Stimulated activated naive B cell treated with anti-CD40 and anti-IgM and Interleukin-4, amounts not matched to agents 10 μg/mL and 1 μg/mL and 100 μg/mL, for 72 hours (primary cell): Measurements from ENCODE around the gene YTHDF1.

ENCODE experiments used
- ATAC-seq, 2 donors: fragments of 150-1000 bp; cut with Tn5 transposase; replicated peaks; 2 replicates each; pipeline ENCODE4 v1.10.0; 2021; ENCODE audit warnings: moderate library complexity in 1 of 2
- DNase-seq: peaks from one replicate; pipeline ENCODE4 v3.0.0; 2021
- H3K27ac Mint-ChIP-seq: one replicate; pipeline ENCODE4 v1.8.0; 2022; ENCODE audit warnings: mild to moderate bottlenecking, mixed read lengths
- H3K27me3 Mint-ChIP-seq, 2 donors: one replicate each; pipeline ENCODE4 v1.8.0; 2022; ENCODE audit warnings: mixed read lengths in 2 of 2
- H3K36me3 Mint-ChIP-seq, 2 donors: one replicate each; pipeline ENCODE4 v1.8.0; 2022; ENCODE audit warnings: mixed read lengths in 2 of 2, mild to moderate bottlenecking in 1 of 2
- H3K4me1 Mint-ChIP-seq, 2 donors: one replicate each; pipeline ENCODE4 v1.8.0; 2022; ENCODE audit warnings: mixed read lengths in 2 of 2, mild to moderate bottlenecking in 1 of 2
- H3K4me3 Mint-ChIP-seq, 2 donors: one replicate each; pipeline ENCODE4 v1.8.0; 2022; ENCODE audit warnings: mild to moderate bottlenecking in 2 of 2, mixed read lengths in 2 of 2, moderate library complexity in 1 of 2
- H3K9me3 Mint-ChIP-seq, 2 donors: one replicate each; pipeline ENCODE4 v1.8.0; 2022; ENCODE audit warnings: mixed read lengths in 2 of 2, mild to moderate bottlenecking in 1 of 2

YTHDF1 gene

DNA sequence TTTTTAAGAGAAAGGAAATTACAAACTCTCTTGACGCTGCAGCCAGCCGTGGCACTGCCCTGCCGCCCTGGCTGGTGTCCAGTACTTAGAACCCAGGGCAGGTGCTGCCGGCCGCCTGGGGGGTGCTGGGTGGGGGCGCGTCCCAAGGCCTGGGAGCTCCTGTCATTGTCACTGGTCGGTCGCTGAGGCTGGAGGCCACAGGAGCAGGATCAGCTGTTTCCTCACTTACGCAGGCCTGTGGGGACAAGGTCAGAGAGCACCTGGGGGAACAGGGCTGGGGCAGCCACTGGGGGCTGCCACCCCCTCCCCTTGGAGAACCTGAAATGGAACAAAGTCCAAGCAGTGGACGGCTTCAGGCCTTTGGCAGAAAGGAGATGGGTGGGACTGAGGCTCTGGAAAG lies 25.3 kb upstream of the YTHDF1 start:
- Mint-ChIP-seq H3K36me3 (no peaks in the 10 kb centered on the region), H3K4me1 (no peaks in the 10 kb centered on the region), H3K9me3 (no peaks in the 10 kb centered on the region), H3K27ac (no peak overlapping the region), H3K27me3 (peaks cover 24 to 33% of the 10 kb centered on the region in 2 donors), H3K4me3 (no peak overlapping the region)
- ATAC-seq (no peak), DNase-seq (no peak)

DNA sequence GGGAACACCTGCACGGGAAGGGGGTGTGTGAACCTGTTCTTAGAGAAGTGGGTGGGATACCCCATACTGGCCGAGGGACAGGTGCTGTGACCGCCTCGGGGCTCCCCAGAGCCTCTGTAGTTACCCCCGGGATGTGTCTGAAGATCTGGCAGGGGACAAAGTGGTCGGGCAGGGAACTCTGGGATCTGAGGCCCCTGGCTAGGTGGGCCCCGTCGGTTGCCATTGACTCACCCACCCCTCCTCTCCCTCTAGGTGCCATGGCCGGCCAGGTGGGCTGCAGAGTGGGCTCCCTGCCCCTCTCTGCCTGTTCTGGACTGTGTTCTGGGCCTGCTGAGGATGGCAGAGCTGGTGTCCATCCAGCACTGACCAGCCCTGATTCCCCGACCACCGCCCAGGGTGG lies 24.1 kb upstream of the YTHDF1 start:
- peaks cover 0 to 6% of the 10 kb centered on the region in 2 donors for H3K4me1 Mint-ChIP-seq
- H3K36me3 Mint-ChIP-seq: no peaks in the 10 kb centered on the region
- ATAC-seq (no peak), DNase-seq (no peak)
- no peak overlapping the region for H3K27ac Mint-ChIP-seq
- H3K4me3 Mint-ChIP-seq: no peak overlapping the region
- H3K27me3 Mint-ChIP-seq: peaks cover 15 to 20% of the 10 kb centered on the region in 2 donors
- H3K9me3 Mint-ChIP-seq: no peaks in the 10 kb centered on the region

DNA sequence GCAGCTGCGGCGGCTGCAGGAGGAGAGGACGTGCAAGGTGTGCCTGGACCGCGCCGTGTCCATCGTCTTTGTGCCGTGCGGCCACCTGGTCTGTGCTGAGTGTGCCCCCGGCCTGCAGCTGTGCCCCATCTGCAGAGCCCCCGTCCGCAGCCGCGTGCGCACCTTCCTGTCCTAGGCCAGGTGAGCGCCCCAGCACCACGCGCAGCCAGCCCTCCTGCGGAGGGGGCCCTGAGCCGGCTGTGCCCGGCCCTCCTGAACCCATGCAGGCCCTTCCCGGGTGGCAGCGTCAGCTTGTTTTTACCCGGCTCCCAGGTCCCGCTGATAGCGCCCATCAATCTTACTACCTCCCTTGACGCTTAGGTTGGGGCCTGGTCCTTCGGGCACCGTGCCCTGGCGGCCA lies 23.5 kb upstream of the YTHDF1 start:
- peaks cover 14 to 19% of the 10 kb centered on the region in 2 donors for H3K27me3 Mint-ChIP-seq
- no peak for DNase-seq
- no peak overlapping the region for H3K27ac Mint-ChIP-seq
- peaks cover 3 to 12% of the 10 kb centered on the region in 2 donors for H3K4me1 Mint-ChIP-seq
- no peak for ATAC-seq
- no peak overlapping the region for H3K4me3 Mint-ChIP-seq
- H3K36me3 Mint-ChIP-seq: no peaks in the 10 kb centered on the region
- H3K9me3 Mint-ChIP-seq: no peaks in the 10 kb centered on the region

- Mint-ChIP-seq H3K27ac (no peak overlapping the region), H3K36me3 (no peaks in the 10 kb centered on the region), H3K4me3 (no peak overlapping the region), H3K4me1 (peaks cover 3 to 12% of the 10 kb centered on the region in 2 donors), H3K9me3 (no peaks in the 10 kb centered on the region), H3K27me3 (peaks cover 11 to 17% of the 10 kb centered on the region in 2 donors)
- ATAC-seq: peak in 1 of 2 donors; percentile 47
- no peak for DNase-seq
Observed at GRCh38 chr20:63238514-63239125, 22.7 kb upstream of the YTHDF1 start.

- Mint-ChIP-seq H3K9me3 (no peaks in the 10 kb centered on the region), H3K27me3 (peaks cover 15 to 16% of the 10 kb centered on the region in 2 donors), H3K27ac (no peak overlapping the region), H3K4me3 (no peak overlapping the region), H3K36me3 (no peaks in the 10 kb centered on the region), H3K4me1 (peaks cover 3 to 12% of the 10 kb centered on the region in 2 donors)
- ATAC-seq (no peak), DNase-seq (no peak)
Observed at GRCh38 chr20:63238031-63238430, 22.1 kb upstream of the YTHDF1 start.

DNA sequence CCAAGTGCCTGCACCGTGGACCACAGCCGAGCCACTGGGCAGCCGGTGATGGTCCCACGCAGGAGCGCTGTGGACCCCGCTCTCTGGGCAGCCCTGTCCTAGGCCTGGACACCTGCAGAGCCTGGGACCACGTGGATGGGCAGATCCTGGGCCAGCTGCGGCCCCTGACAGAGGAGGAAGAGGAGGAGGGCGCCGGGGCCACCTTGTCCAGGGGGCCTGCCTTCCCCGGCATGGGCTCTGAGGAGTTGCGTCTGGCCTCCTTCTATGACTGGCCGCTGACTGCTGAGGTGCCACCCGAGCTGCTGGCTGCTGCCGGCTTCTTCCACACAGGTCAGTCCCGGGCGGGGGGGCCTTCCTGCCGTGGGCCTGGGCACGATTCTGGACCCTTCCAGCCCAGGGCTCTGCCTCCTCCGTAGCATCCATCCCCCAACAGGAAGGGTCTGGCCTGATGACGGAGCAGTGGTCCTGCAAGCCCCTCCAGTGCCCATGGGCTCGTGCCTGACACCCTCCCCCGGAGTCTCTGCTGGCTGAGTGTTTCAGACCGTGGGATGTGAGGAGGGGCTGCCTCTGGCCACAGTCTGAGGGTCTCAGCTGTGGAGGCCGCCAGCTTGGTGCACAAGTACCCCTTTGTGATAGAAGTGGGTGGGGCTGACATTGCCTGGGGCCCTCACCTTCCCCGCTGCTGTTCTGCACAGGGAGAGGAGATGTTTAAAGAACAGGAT lies 20.3 kb upstream of the YTHDF1 start:
- Mint-ChIP-seq H3K27ac (no peak overlapping the region), H3K4me3 (no peak overlapping the region), H3K9me3 (no peaks in the 10 kb centered on the region), H3K27me3 (peaks cover 28 to 29% of the 10 kb centered on the region in 2 donors), H3K4me1 (peaks cover 3 to 12% of the 10 kb centered on the region in 2 donors), H3K36me3 (no peaks in the 10 kb centered on the region)
- ATAC-seq (no peak), DNase-seq (no peak)

DNA sequence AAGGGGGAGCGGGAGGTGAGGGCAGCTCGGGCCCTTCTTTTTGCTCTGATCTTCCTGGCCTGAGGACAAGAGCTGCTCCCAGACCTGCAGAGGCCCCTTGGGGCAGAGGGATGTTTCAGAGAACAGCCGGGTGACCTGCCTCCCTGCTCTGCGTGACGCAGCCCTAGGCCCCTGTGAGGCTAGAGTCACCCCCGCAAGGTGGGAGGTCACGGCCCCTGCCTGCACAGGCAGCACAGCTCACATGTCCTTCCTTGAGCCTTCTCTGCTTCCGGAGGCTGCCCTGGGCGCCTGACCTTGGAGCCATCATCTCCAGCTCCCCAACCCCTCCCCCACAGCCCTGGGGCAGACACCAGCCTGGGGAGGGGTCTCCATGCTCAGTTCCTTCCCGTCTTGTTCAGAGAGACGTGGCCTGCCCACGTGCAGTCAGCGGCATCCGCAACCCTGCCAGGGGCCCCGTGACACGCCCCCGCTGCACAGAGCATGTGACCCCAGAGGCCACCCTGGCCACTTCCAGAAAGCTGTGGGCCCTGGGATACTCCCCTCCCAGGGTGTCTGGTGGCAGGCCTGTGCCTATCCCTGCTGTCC lies 19.6 kb upstream of the YTHDF1 start, which contains the start of gene BIRC7:
BIRC7 (plus strand) TSS at position 507 of the 585 bp plus-strand sequence. CDS start 192 bp downstream, outside the sequence.
- H3K9me3 Mint-ChIP-seq: no peaks in the 10 kb centered on the region
- ATAC-seq (peak in 1 of 2 donors; percentile 35), DNase-seq (no peak)
- H3K4me3 Mint-ChIP-seq: peak within 1 kb of the TSS in 1 of 2 donors; percentile 25
- peaks cover 36 to 37% of the 10 kb centered on the region in 2 donors for H3K27me3 Mint-ChIP-seq
- no peaks in the 10 kb centered on the region for H3K36me3 Mint-ChIP-seq
- H3K4me1 Mint-ChIP-seq: peaks cover 8 to 19% of the 10 kb centered on the region in 2 donors
- H3K27ac Mint-ChIP-seq: no peak within 1 kb of the TSS

DNA sequence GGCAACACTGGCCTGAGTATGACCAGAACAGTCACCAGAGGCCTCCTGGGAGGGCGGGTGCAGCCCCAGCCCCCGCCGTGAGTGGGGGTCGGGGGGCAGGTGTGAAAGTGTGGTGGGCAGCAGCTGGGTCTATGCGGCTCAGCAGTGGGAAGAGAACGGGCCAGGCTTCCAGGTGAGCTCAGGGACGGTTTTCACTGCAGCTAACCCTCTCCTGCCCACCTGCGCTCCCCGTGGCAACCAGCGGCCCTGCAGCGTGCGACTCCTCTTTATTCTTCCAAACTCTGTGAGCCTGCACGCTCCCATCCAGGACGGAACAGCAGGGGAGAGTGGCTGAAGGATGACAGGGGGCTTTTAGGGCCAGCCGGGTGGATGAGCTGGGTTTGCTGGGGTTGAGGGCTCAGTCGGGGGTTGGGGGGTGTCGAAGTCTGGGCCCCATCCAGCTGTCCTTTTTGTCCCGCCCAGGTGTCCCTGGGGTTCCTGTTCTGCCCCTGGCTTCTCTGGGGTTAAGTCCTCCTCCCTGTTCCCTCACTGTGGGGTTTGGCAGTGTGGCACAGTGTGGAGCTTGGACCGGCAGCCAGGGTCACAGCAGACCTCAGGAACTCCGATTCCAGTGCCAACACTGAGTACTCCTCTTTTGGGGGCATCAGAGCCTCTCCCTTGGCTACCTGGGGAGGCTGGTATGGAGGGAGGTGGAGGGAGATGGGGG lies 18.9 kb upstream of the YTHDF1 start:
- Mint-ChIP-seq H3K4me1 (peaks cover 10 to 20% of the 10 kb centered on the region in 2 donors), H3K9me3 (no peaks in the 10 kb centered on the region), H3K4me3 (no peak overlapping the region), H3K36me3 (no peaks in the 10 kb centered on the region), H3K27ac (no peak overlapping the region), H3K27me3 (peaks cover 42 to 43% of the 10 kb centered on the region in 2 donors)
- peak; percentile 60 to 66 for ATAC-seq
- DNase-seq: no peak

GRCh38 chr20:63233924-63234323 lies 18.0 kb upstream of the YTHDF1 start:
- no peaks in the 10 kb centered on the region for H3K36me3 Mint-ChIP-seq
- ATAC-seq (no peak), DNase-seq (no peak)
- H3K4me1 Mint-ChIP-seq: peaks cover 10 to 20% of the 10 kb centered on the region in 2 donors
- H3K27me3 Mint-ChIP-seq: peaks cover 51 to 53% of the 10 kb centered on the region in 2 donors
- H3K27ac Mint-ChIP-seq: no peak overlapping the region
- H3K4me3 Mint-ChIP-seq: no peak overlapping the region
- H3K9me3 Mint-ChIP-seq: no peaks in the 10 kb centered on the region

DNA sequence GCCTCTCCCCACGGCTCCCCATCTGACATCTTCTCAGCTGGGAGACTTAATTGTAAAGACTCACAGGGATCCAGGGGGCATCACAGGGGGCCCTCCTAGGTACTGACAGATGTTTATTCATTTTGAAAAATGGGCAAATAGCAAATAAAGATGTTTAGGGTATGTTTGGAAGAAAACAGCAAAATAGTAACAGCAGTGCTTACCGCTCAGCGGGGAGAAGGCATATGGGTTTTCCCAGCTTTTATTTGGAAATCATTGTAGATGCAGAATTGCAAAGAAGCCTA lies 17.1 kb upstream of the YTHDF1 start:
- Mint-ChIP-seq H3K36me3 (no peaks in the 10 kb centered on the region), H3K9me3 (no peaks in the 10 kb centered on the region), H3K4me1 (peaks cover 10 to 20% of the 10 kb centered on the region in 2 donors), H3K27ac (no peak overlapping the region), H3K27me3 (peaks cover 58 to 60% of the 10 kb centered on the region in 2 donors), H3K4me3 (no peak overlapping the region)
- no peak for ATAC-seq
- no peak for DNase-seq

GRCh38 chr20:63232235-63233060 lies 16.5 kb upstream of the YTHDF1 start:
- no peaks in the 10 kb centered on the region for H3K9me3 Mint-ChIP-seq
- H3K4me1 Mint-ChIP-seq: peaks cover 10 to 20% of the 10 kb centered on the region in 2 donors
- H3K36me3 Mint-ChIP-seq: no peaks in the 10 kb centered on the region
- H3K27me3 Mint-ChIP-seq: peaks cover 58 to 60% of the 10 kb centered on the region in 2 donors
- H3K4me3 Mint-ChIP-seq: no peak overlapping the region
- no peak for DNase-seq
- H3K27ac Mint-ChIP-seq: no peak overlapping the region
- no peak for ATAC-seq

- Mint-ChIP-seq H3K36me3 (no peaks in the 10 kb centered on the region), H3K27me3 (peaks cover 58 to 67% of the 10 kb centered on the region in 2 donors), H3K9me3 (no peaks in the 10 kb centered on the region), H3K27ac (no peak overlapping the region), H3K4me3 (no peak overlapping the region), H3K4me1 (peaks cover 10 to 19% of the 10 kb centered on the region in 2 donors)
- DNase-seq (no peak), ATAC-seq (peak in 1 of 2 donors; percentile 39)
Observed at GRCh38 chr20:63230800-63231268, 14.9 kb upstream of the YTHDF1 start.

GRCh38 chr20:63228806-63229205 lies 12.9 kb upstream of the YTHDF1 start:
- H3K27me3 Mint-ChIP-seq: peaks cover 48 to 64% of the 10 kb centered on the region in 2 donors
- peaks cover 8% of the 10 kb centered on the region in 2 donors for H3K4me1 Mint-ChIP-seq
- no peak overlapping the region for H3K4me3 Mint-ChIP-seq
- no peaks in the 10 kb centered on the region for H3K9me3 Mint-ChIP-seq
- no peaks in the 10 kb centered on the region for H3K36me3 Mint-ChIP-seq
- no peak overlapping the region for H3K27ac Mint-ChIP-seq
- DNase-seq: no peak
- no peak for ATAC-seq
